HG03045 (cell line): ENCODE measurements around the gene KLF11.

Source experiments
- ATAC-seq: cut with Tn5 transposase; IDR thresholded peaks from one replicate; pipeline ENCODE4 v1.9.1; 2021; ENCODE audit warnings: mild to moderate bottlenecking, moderate library complexity; ENCODE audit not compliant: unreplicated experiment

Gene KLF11

DNA sequence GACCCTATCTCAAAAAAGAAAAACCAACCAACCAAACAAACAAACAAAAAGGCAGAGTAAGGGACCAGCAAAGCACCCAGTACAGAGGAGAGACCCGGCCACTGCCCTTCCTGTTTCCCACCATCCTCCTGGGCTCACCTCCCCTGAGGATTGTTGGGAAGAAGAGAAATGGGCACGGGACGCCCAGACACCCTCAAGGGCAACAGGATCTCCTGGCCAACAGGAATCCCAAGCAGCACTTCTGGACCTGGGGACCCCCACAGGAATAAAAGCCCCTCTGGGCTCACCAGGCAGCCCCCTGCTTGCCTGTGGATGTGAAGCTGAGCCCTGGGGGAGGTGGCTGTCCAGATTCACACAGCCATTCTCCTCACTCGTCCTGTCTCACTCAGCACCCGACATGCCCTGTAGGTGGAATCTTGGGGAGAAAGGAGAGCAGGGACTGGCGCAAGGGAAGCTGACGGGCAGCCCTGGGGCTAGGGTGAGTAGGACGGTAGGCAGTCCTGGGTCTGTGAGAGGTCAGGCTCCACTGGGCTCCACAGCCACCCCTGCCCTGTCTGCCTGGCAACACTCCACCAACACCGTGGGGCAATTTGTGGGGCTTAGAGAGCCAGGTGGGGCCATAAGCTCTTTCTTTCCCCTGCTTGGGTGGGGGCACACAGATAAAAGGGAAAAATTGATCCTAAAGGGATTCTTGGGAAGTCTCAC, 18.0 kb downstream of the KLF11 start:
- no peak for ATAC-seq

DNA sequence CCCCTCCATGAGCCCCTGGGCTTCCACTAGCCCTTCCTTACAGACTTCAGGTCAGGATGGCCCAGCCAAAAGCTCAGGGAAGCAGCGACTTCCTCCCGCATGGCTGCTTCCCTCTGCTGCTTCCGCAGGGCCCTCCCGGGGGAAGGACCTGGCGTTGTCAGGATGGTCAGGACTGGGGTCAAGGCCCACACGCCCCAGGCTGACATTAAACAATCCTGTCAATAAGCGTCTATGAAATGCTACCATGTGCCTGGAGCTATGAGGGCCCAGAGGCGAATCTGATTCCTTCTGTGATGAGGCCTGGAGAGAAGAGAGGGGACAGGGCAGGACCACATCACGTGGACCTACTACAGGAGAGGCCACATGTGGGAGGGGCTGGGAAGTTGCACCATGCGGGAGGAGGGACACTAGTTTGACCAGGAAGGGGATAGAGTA, 19.6 kb downstream of the KLF11 start:
- ATAC-seq: no peak

DNA sequence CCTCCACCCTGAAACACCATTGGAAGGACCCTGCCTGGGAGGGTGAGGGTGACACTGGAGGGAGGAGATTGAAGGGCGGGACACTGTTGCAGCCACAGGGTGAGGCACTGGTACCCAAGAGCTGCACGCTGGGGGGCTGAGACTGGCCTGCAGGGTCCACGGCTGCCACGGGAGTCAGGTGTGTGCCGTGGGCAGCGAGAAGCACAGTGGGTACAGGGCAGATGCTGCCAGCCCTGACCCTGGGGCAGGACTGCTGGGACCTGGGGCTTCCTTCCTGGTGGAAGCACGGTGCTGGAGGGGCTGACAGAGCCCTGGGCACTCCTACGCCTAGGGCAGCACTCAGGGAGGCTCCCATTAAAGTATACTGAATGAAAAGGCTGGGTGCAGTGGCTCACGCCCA, 20.2 kb downstream of the KLF11 start:
- ATAC-seq: no peak

DNA sequence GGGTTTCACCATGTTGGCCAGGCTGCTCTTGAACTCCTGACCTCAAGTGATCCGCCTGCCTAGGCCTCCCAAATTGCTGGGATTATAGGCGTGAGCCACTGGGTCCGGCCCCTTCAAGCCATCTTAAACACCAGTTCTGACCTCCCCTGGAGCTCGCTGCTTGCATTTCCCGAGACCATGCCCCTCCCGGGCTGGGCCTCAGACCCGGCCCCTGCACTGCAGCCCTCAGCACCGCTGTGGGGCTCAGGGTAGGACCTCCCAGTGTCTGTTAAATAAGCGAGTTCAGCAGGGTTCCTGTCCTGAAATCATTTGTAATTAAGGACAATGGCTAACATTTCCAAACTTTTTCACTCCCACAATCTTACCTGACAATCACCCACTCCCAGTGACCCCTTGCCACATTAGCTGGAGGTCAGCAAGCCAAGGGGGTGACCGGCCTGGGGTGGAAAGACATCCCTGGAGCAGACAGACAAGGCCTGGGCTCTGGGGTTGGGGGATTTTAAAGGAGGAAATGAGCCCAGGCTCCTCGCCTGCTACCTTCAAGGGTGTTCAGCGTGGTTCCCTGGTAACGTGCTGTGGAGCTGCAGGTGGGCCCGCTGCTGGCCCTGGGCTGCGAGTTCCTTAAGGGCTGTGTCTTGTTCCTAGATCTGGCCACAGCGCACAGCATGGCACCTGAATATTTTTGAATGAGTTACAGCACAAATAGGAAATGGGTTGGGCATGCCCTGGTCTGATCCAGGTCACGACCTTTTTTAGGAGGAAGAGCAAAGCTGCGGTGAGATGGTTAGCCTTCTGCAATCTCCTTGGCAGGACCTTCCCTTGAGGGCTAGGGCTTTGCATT, 21.8 kb downstream of the KLF11 start:
- ATAC-seq: no peak

DNA sequence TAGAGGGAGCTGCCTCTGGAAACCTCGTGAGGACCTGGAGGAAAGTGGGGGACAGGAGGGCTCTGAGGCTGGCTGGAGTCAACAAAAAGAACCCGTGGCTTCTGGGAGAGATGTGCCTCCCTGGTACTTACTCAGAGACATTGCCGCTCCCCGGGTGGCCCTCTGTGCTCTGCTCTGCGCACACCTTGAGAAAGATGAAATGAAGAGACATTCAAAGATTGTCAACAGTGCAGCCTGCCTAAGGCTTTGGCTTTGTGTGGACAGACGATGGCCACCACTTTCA, 22.4 kb downstream of the KLF11 start:
- ATAC-seq: no peak

DNA sequence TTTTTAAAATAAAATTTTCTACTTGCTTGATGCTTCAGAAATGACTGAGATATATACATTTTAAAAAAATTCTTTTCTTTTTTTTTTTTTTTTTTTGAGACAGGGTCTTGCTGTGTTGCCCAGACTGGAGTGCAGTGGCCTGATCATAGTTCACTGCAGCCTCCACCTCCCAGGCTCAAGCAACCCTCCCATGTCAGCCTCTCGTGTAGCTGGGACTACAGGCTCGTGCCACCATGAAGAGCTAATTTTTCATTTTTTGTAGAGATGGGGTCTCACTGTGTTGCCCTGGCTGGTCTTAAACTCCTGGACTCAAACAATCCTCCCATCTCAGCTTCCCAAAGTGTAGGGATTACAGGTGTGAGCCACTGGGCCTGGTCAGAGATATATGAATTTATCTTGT, 24.0 kb downstream of the KLF11 start:
- no peak for ATAC-seq

DNA sequence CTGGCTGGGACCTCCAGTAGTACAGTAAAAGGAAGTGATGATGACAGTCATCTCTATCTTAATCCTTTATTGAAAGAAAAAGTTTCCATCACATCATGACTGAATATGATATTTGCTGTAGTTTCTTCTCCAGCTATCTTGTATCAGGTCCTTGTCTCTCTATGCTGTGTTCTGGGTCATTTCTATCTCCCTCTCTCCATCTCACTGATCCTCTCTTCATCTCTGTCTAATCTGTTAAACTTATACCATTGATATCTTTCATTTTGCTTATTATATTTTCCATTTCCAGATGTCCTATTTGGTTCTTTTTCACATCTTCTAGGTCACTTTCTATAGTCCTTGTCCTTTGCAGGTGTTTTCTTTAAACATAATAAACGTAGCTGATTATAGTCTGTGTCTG, 24.5 kb downstream of the KLF11 start:
- no peak for ATAC-seq

DNA sequence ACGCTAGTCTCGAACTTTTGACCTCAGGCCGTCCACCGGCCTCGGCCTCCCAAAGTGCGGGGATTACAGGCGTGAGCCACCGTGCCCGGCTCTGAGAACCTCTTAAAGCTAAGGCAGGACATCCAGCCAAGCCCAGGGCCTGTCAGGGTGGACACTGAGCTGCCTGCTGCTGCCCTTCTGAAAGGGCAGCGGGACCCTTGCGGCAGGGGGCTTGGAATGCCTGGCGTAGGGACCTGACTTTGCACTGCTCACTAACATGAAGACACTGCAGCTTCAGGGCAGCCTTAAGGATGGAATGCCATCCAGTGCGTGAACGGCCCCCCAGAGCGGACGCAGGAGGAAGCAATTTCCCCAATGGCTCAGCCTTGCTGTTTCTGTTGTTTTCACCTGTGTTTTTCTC, 27.8 kb downstream of the KLF11 start:
- no peak for ATAC-seq

DNA sequence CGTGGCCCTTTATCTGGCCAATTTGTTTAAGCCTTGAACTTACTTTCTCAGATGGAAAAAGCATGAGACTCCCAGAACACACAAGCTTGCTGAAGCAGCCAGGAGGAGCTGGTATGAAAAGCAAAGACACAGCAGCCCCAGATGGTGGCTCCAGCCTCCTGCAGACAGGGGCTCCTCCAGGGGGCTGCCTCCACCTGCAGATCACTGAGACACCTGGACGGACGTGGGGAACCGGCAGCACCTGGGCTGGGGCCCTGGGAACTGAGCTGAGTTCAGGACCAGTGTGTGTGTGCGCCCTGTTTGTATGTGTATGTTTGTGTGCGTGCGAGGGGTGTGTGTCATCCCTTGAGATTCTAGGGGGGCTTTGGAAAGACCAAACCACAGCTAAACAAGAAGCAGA, 28.2 kb downstream of the KLF11 start:
- no peak for ATAC-seq

DNA sequence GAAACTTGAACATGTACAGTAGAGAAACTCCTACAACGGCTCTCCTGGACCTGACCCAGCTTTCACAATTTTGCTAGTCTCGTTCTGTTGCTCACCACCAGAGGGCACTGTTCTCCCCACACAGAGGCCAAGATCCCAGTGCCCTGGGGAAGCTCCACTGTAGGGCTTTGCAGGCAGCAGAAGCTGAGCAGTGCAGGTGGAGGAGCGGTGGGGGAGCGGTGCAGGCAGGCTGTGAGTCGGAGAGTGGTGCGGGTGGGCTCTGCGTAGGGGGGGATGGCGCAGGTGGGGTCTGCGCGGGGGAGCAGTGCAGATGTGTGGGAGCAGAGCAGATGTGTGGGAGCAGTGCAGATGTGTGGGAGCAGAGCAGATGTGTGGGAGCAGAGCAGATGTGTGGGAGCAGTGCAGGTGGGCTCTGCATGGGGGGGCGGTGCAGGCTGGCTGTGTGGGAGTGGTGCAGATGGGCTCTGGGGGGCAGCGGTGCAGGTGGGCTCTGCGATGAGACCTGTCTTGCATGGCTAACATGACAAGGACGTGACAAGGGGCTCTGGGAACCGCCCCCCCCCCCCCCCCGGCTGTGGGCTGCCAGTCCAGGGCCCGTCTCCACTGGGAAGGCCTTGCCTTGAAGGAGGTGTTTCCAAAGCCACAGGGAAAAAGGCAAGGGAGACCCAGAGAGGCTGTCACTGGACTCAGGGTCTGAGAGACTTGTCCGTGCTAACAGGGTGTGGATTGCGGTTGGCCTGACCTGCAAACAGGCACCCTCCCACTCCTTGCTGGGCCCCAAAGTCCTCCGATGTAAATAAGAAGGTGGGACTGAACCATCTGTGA, 29.5 kb downstream of the KLF11 start:
- ATAC-seq: peak; percentile 79

DNA sequence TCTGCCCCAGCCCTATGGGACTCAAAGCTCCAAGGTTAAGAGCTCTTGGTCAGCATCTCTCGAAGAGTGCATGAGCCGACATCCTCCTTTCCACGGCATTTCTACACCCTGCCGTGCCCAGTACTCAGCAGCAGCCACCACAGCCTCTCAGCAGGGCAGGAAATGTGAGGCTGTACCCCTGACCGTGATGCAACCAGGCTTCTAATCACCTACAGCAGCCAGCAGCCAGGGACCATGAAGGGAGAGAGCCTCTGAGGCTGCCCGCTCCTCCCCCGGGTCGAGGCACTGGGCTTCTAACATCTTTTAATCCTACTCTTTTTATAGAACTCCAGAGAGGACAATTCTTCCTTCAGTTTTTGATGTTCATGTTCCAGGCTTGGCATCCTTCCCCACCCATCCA, 30.4 kb downstream of the KLF11 start:
- no peak for ATAC-seq

DNA sequence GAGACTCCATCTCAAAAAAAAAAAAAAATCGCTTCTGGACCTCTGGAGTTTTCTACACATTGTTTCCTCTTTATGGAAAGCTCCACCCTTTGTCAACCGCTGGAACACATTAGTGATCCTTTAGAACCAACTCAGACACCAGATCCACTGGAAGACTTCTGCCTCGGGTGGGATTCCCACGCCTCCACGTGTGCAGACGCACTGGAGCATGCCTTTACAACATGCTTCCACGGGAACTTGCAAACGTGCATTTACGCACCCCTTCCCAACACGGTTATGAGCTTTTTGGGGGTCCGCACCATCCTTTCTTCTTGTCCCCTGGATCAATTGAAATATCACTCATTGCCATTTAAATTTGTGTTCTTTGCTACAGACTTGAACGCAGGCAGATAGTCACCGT, 31.8 kb downstream of the KLF11 start:
- ATAC-seq: no peak

DNA sequence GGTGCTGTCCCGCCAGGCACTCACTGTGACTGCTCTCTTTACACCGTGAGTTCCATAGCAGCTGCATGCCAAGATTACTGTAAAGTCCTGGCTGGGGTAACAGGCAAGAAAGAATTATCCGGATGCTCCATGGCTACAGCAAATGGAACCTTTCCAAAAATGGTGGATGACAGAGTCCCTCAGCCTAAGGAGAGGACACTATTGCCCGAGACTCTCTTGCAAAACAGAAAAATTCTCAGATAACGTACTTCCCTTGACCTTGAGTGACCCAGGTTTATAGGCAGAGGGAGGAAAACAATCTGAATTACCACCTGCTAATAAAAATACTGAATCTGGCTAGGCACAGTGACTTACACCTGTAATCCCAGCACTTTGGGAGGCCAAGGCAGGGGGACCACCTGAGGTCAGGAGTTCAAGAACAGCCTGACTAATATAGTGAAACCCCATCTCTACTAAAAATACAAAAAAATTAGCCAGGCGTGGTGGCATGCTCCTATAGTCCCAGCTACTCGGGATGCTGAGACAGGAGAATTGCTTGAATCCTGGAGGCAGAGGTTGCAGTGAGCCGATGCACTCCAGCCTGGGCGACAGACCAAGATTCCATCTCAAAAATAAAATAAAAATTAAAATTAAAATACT, 32.3 kb downstream of the KLF11 start:
- ATAC-seq: no peak

DNA sequence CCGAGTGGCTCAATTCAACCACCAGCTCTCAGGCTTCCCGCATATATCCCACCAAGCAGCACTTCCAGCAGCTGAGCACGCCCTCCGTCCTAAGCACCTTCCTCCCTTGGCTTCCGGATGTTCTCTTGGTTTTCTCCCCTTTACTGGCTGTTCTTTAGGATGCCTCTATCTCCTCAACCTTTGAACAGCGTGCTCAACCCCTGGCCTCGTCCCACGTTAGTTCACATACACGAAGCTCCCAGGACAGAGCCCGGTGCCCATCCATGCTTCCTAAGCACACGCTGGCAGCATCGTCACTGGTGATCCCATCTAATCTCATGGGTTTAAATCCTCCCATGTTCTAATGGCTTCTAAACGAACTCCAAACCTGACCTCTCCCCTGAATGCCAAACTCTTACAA, 33.2 kb downstream of the KLF11 start:
- no peak for ATAC-seq

DNA sequence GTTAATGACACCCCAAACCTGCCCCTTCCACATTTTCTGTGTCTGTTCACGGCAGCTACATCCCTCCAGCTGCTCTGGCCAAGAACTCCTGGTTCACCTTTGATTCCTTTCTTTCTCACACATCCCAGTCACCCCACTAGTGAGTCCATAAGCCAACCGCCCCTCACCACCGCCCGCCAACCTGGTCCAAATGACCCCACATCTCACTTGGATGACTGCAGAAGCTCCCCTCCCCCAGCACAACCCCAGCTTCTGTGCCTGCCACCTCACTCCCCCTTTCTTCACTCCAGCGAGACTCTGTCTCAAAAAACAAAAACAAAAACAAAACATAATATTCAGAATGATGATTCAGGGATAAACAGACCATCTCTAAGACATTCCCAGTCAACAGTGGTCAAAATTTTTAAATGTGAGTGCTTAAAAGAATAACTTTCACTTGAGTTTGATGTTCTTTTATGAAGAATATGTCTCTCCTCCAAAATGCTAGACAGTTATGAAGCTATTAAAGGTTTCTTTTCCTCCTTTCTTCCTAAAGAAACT, 33.7 kb downstream of the KLF11 start:
- ATAC-seq: no peak

DNA sequence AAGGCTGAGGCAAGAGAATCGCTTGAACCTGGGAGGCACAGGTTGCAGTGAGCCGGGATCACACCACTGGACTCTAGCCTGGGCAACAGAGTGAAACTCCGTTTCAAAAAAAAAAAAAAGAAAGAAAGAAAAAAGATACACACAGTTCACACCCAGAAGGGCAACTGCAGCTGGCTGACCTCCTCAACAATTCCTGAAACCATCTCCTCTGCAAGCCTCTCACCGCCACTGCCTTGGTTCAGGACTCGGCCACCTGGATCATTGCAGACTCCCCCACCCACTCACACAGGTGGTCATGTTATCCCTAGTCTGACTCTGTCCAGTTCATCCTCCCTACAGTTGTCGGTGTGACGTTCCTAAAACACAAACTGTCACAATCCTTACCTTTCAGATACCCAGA, 34.7 kb downstream of the KLF11 start:
- no peak for ATAC-seq

DNA sequence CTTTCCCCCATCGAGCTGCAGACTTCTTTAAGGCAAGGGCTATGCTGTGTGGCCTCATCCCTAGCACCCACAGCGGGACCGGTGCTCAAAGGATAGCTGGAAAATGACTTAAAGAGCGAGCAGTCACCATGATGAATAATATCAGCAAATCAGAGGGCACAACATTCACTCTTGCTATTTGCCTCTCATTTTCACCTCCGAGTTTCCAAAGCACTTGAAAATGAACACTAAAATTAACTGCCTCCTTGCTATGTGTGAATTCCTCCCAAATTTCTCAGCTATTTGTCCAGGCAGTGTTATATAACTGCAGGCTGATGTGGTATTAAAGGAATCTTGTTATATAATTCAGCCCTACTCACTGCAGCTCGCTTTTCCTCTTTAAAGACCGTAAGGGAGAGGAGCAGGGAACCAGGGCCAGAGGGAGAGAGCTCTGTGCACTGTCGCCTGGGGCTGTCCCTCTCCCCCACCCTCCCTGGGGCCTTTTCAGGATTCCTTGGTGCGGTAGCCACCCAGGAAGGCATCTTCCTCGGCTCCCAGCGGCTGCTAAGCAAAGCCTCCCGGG, 35.4 kb downstream of the KLF11 start:
- no peak for ATAC-seq

DNA sequence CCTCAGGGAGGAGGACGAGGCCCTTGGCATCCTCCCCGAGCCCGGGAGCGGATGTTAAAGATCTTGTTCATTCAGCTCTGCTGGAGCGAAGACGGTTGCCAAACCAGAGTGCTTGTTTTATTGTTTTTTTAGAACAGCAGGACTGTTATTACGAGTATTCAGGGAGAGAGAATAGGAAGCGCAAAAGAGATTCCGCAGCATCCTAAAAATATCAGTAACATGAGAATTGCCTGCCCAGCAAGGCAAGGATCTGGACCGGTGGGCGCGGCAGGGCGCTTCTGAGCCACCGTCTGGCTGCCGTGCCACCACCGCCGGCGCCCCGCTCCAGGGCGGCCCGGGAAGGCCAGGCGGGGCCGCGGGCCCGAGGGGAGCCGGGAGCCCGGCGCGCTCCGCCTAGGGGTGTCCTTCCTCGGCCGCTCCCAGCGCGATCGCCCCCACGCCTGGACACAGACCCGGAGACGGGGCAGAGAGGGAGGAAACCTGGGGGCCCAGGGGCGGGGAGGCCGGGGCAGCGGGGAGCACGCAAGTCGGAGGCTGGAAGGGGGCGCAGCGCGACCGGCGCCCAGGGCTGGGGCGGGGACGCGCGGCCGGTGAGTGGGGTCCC, 36.0 kb downstream of the KLF11 start:
- peak; percentile 27 for ATAC-seq

DNA sequence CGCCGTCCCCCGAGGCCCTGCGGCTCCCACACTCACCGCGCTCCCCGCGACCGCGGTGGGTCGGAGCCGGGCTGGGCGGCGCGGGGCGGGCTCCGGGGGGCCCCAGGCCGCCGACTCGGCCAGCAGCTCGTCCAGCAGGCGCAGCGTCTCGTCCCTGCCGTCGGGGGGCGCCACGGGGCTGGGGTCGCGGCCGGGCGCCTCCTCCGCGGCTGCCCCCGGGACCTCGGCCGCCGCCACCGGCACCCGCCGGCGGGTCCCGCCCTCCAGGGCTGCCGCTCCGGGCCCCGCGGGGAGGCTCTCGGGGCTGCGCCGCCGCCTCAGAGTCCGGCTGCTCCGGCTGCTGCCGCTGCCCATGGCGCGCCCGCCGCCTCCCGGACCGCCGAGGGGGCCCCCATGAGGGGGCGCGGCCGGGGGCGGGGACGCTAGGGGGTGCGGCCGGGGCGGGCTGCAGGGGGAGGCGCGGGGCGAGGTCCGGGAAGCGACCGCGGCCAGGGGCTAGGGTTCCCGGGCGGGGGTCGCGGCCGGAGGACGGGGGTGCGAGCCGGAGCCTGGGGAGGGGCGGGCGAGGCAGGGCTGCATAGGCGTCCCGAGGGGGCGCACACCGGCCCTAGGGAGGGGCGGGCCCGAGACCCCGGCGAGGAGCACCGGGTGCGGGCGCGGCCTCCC, 36.7 kb downstream of the KLF11 start, which contains the start of gene CYS1:
Gene CYS1, minus strand, starts transcription at position 542 of the 666 bp plus-strand sequence. Its CDS starts 188 bp downstream, at position 354.
- peak; percentile 33 for ATAC-seq
